CD4-positive, alpha-beta memory T cell (primary cell): ENCODE data around the gene ARL15. TPM values are rescaled to one million over a fixed set of nuclear protein-coding genes. Genes with fewer than 3 reads are reported as not detected.

Experiments used
- CTCF ChIA-PET: fragments of 350-600 bp; sonication (Branson Sonifier 250); formaldehyde crosslinking; loops from one replicate; lab custom pipeline; 2021; ENCODE audit warnings: inconsistent platforms; ENCODE audit not compliant: partially characterized antibody; lab: Charles Lee
- POLR2A ChIA-PET: fragments of 350-600 bp; sonication (Branson Sonifier 250); formaldehyde crosslinking; loops from one replicate; lab custom pipeline; 2021; ENCODE audit not compliant: partially characterized antibody; lab: Charles Lee
- DNase-seq, 5 donors: peaks; one replicate each; pipeline versions ENCODE4 v3.0.0 to v3.0.0-alpha.2; 2020 to 2022; ENCODE audit warnings: mixed read lengths in 1 of 5
- H3K27ac ChIP-seq: one replicate; pipeline ENCODE4 v1.7.0; 2013; ENCODE audit warnings: low read depth, low read length
- H3K27me3 ChIP-seq: 2 replicates; pipeline ENCODE4 v1.7.0; 2013; ENCODE audit warnings: mild to moderate bottlenecking, low read length, moderate library complexity; ENCODE audit not compliant: insufficient read depth
- H3K36me3 ChIP-seq: 2 replicates; pipeline ENCODE4 v1.7.0; 2013; ENCODE audit warnings: mild to moderate bottlenecking, low read length, moderate library complexity; ENCODE audit not compliant: insufficient read depth
- H3K4me1 ChIP-seq: 2 replicates; pipeline ENCODE4 v1.7.0; 2013; ENCODE audit warnings: mild to moderate bottlenecking, low read length, moderate library complexity; ENCODE audit not compliant: insufficient read depth
- H3K4me3 ChIP-seq, 2 donors: one replicate each; pipeline ENCODE4 v1.7.0; 2013; ENCODE audit warnings: low read length in 2 of 2, mild to moderate bottlenecking in 1 of 2
- H3K9me3 ChIP-seq, 2 donors: one replicate each; pipeline ENCODE4 v1.7.0; 2013; ENCODE audit warnings: low read length in 2 of 2, control low read depth in 1 of 2; ENCODE audit not compliant: control insufficient read depth in 1 of 2
- H3K27ac Mint-ChIP-seq, 7 donors: one replicate each; pipeline ENCODE4 v1.8.0; 2020 to 2021; ENCODE audit warnings: mixed read lengths in 7 of 7, mild to moderate bottlenecking in 6 of 7, inconsistent platforms in 3 of 7, moderate library complexity in 3 of 7
- H3K27me3 Mint-ChIP-seq, 2 donors: one replicate each; pipeline ENCODE4 v1.8.0; 2020 to 2021; ENCODE audit warnings: mixed read lengths in 2 of 2
- H3K36me3 Mint-ChIP-seq, 2 donors: one replicate each; pipeline ENCODE4 v1.8.0; 2020 to 2021; ENCODE audit warnings: mixed read lengths in 2 of 2, inconsistent platforms in 1 of 2, mild to moderate bottlenecking in 1 of 2
- H3K4me1 Mint-ChIP-seq, 4 donors: one replicate each; pipeline ENCODE4 v1.8.0; 2020 to 2021; ENCODE audit warnings: mixed read lengths in 4 of 4, mild to moderate bottlenecking in 1 of 4
- H3K4me3 Mint-ChIP-seq, 8 donors: one replicate each; pipeline ENCODE4 v1.8.0; 2020 to 2021; ENCODE audit warnings: mixed read lengths in 8 of 8, mild to moderate bottlenecking in 7 of 8, moderate library complexity in 6 of 8, inconsistent platforms in 3 of 8
- H3K9me3 Mint-ChIP-seq, 8 donors: one replicate each; pipeline ENCODE4 v1.8.0; 2020 to 2021; ENCODE audit warnings: mixed read lengths in 8 of 8, mild to moderate bottlenecking in 5 of 8, inconsistent platforms in 3 of 8, moderate library complexity in 1 of 8
- intact Hi-C: fragments of 100-400 bp; cut with micrococcal nuclease; formaldehyde crosslinking; loops from one replicate; pipeline ENCODE4 v1.15.1; 2023
- polyA plus RNA-seq, 2 donors: library from polyadenylated mRNA; unstranded; fragments of 300-500 nt; fragmentation: Illumina TruSeq; gene quantifications; one replicate each; pipeline ENCODE4 v1.2.3, GENCODE V29; 2021
- total RNA-seq, 2 experiments: library from RNA; stranded (reverse); gene quantifications; one replicate each; pipeline ENCODE4 v1.2.3, GENCODE V29; 2021

Gene ARL15
- total and polyA plus RNA-seq, 4 experiments from 2014 or later = 14.0 to 29.8 (median 14.7) TPM

DNA sequence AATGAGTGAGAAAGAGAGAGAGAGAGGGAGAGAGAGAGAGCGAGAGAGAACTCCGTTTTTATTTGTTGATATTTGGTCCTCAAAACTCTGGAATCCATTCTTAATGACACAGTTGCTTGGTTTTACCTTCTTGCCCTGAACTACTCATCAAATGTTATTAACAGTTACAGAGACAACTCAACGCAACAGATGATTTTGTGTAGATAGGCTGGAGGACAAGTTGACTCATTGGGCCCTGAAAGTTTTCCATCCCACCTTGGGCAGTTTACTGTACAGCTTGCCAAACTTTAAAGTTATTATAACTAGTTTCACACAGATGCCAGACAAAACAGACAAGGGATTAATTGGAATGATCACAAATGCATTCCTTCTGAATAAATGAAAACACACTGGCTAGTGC, 339.9 kb downstream of the ARL15 start:
- Mint-ChIP-seq H3K27ac (peak overlapping the region in 1 of 7 donors; percentile 79), H3K4me1 (no peaks in the 10 kb centered on the region), H3K36me3 (peaks cover 20 to 49% of the 10 kb centered on the region in 2 donors), H3K9me3 (no peaks in the 10 kb centered on the region), H3K27me3 (no peaks in the 10 kb centered on the region), H3K4me3 (no peak overlapping the region)
- CTCF ChIA-PET = no interaction called here
- H3K4me1 ChIP-seq = no peaks in the 10 kb centered on the region
- intact Hi-C loops = no loop called here
- no peaks in the 10 kb centered on the region for H3K36me3 ChIP-seq
- POLR2A ChIA-PET = no interaction called here
- H3K9me3 ChIP-seq = no peaks in the 10 kb centered on the region
- H3K27me3 ChIP-seq = no peaks in the 10 kb centered on the region
- no peak for DNase-seq
- no peak overlapping the region for H3K4me3 ChIP-seq
- no peak overlapping the region for H3K27ac ChIP-seq

DNA sequence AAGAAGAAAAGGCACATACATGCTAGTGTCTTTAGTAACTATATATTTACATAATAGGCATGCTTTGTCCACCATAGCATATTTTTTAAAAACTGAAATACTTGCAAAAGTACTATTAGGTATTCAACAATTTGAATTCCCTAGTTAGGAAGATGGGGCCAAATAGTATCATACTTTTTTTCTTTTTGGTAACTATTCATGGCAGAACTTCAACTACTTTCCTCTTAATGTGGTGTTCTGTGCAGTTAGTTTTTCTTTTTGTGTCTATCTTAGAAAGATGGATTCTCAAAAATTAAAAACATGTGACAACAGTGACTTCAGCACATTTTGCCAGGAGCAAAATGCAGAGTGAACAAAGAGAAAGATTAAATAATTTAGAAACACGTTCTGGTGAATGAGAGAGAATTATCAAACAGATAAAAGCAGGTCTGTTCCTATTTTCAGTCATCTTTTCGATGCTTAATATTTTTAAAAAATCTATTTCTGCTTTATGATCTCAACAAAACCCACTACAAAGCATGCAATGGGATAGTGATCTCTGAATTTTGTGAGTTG, 341.1 kb downstream of the ARL15 start:
- ChIA-PET POLR2A (no interaction called here), CTCF (no interaction called here)
- H3K4me3 Mint-ChIP-seq = no peak overlapping the region

DNA sequence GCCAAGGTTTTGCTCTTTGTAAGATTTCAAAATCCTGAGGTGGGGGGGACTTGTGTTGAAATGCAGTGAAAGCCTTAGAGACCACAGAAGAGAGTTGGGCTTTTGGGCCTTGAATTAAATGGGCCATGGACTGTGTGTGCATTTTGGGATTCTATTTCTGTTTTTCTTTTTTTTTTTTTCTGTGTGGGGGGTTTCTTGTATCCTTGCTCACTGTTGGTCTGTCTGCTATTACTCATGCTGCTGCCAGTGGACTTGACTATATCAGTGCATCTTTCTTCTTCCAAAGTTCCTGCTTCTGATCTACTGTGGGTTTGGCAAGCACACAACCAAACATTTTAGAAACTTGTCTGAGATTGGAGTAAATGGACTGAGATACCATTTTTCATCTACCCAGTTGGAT, 344.9 kb downstream of the ARL15 start:
- H3K4me3 Mint-ChIP-seq = no peak overlapping the region

More for the DNA sequence above, 341.1 kb downstream of the ARL15 start:
- no peak for DNase-seq
- no peaks in the 10 kb centered on the region for H3K27me3 Mint-ChIP-seq
- intact Hi-C loops = no loop called here
- H3K4me1 ChIP-seq = no peaks in the 10 kb centered on the region
- no peaks in the 10 kb centered on the region for H3K27me3 ChIP-seq
- no peaks in the 10 kb centered on the region for H3K4me1 Mint-ChIP-seq
- H3K27ac Mint-ChIP-seq = no peak overlapping the region
- H3K4me3 ChIP-seq = no peak overlapping the region
- no peaks in the 10 kb centered on the region for H3K36me3 ChIP-seq
- H3K9me3 Mint-ChIP-seq = no peaks in the 10 kb centered on the region
- H3K27ac ChIP-seq = no peak overlapping the region
- H3K36me3 Mint-ChIP-seq = peaks cover 23 to 49% of the 10 kb centered on the region in 2 donors
- no peaks in the 10 kb centered on the region for H3K9me3 ChIP-seq

DNA sequence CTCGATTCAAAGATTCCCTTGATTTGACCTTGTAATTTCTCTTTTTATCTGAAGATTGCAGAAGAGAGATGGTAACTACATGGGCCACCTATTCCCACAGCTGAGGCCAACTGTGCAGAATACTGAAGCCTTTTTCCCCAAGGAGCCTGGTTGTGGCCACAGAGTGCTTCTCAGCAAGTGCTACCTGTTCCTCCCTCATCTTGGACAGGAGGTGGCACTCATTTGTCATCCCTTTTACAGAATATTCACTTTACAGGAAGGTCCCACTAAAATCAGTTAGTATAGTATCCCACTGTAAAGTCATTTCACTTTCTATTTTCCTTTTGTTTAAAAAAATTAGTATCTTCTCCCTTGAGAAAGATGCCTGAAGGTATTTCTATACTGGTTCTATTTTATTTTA, 346.4 kb downstream of the ARL15 start:
- Mint-ChIP-seq H3K36me3 (peaks cover 39 to 50% of the 10 kb centered on the region in 2 donors), H3K4me1 (no peaks in the 10 kb centered on the region), H3K4me3 (no peak overlapping the region), H3K9me3 (peaks cover 0 to 8% (median 3%) of the 10 kb centered on the region in 8 donors), H3K27ac (no peak overlapping the region), H3K27me3 (no peaks in the 10 kb centered on the region)
- ChIA-PET POLR2A (no interaction called here), CTCF (no interaction called here)
- H3K4me1 ChIP-seq = no peaks in the 10 kb centered on the region
- H3K4me3 ChIP-seq = no peak overlapping the region
- intact Hi-C loops = no loop called here
- H3K27ac ChIP-seq = no peak overlapping the region
- no peaks in the 10 kb centered on the region for H3K36me3 ChIP-seq
- H3K9me3 ChIP-seq = no peaks in the 10 kb centered on the region
- H3K27me3 ChIP-seq = no peaks in the 10 kb centered on the region
- no peak for DNase-seq

More for the DNA sequence above, 344.9 kb downstream of the ARL15 start:
- Mint-ChIP-seq H3K4me1 (no peaks in the 10 kb centered on the region), H3K27ac (no peak overlapping the region), H3K9me3 (peaks cover 0 to under 1% (median 0%) of the 10 kb centered on the region in 8 donors), H3K27me3 (no peaks in the 10 kb centered on the region), H3K36me3 (peaks cover 29 to 48% of the 10 kb centered on the region in 2 donors)
- Histone ChIP-seq H3K36me3 (no peaks in the 10 kb centered on the region), H3K4me3 (no peak overlapping the region), H3K27ac (no peak overlapping the region), H3K4me1 (no peaks in the 10 kb centered on the region), H3K27me3 (no peaks in the 10 kb centered on the region), H3K9me3 (no peaks in the 10 kb centered on the region)
- no peak for DNase-seq
- POLR2A ChIA-PET = no interaction called here
- CTCF ChIA-PET = no interaction called here
- intact Hi-C loops = no loop called here

DNA sequence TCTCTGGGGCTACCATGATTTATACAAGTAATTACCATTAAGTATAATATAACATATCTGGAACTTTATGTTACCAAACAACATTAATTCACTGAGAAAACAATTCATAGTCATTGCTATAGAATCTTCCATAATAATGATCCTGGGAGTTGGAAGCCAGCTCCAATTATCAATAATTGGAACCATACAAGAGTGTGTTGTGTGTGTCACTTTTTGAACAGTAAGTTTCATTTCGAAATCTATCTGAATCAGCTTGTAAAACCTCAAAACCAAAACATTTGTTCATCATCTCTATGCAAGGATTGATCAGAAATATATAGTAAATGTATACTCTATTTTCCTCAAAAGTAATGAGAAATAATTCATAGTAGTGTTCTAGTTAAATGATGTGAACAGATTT, 348.1 kb downstream of the ARL15 start:
- Histone ChIP-seq H3K36me3 (no peaks in the 10 kb centered on the region), H3K4me1 (no peaks in the 10 kb centered on the region), H3K9me3 (no peaks in the 10 kb centered on the region), H3K27me3 (no peaks in the 10 kb centered on the region), H3K27ac (no peak overlapping the region), H3K4me3 (no peak overlapping the region)
- DNase-seq = no peak
- Mint-ChIP-seq H3K9me3 (peaks cover 0 to 20% (median 8%) of the 10 kb centered on the region in 8 donors), H3K4me1 (no peaks in the 10 kb centered on the region), H3K4me3 (no peak overlapping the region), H3K27me3 (no peaks in the 10 kb centered on the region), H3K27ac (no peak overlapping the region), H3K36me3 (peaks cover 36 to 53% of the 10 kb centered on the region in 2 donors)
- intact Hi-C loops = no loop called here
- ChIA-PET POLR2A (no interaction called here), CTCF (no interaction called here)

DNA sequence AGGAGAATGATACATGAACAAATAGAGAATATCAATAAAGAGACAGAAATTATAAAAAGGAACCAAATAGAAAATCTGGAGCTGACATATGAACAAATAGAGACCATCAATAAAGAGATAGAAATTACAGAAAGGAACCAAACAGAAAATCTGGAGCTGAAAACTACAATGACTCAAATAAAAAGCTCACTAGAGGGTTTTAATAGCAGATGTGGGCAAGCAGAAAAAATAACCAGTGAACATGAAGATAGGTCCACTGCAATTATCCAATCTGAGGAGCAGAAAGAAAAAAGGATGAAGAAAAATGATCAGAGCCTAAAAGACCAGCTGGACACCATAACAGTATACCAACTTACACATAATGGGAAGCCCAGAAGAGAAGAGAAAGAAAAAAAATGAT, 353.7 kb downstream of the ARL15 start:
- Histone ChIP-seq H3K4me1 (no peaks in the 10 kb centered on the region), H3K9me3 (no peaks in the 10 kb centered on the region), H3K36me3 (no peaks in the 10 kb centered on the region), H3K4me3 (no peak overlapping the region), H3K27ac (no peak overlapping the region), H3K27me3 (no peaks in the 10 kb centered on the region)
- Mint-ChIP-seq H3K36me3 (peaks cover 38 to 60% of the 10 kb centered on the region in 2 donors), H3K9me3 (peaks cover 4 to 36% (median 20%) of the 10 kb centered on the region in 8 donors), H3K4me1 (peaks cover 0 to 2% (median 0%) of the 10 kb centered on the region in 4 donors), H3K4me3 (peak overlapping the region in 1 of 8 donors; percentile 16), H3K27ac (no peak overlapping the region), H3K27me3 (no peaks in the 10 kb centered on the region)
- ChIA-PET CTCF (interaction anchor here (0.9 kb wide), 1 partner anchor 16 kb away, joined by 3 read pairs; no protein-coding TSS in a partner anchor), POLR2A (no interaction called here)
- intact Hi-C loops = no loop called here
- no peak for DNase-seq

DNA sequence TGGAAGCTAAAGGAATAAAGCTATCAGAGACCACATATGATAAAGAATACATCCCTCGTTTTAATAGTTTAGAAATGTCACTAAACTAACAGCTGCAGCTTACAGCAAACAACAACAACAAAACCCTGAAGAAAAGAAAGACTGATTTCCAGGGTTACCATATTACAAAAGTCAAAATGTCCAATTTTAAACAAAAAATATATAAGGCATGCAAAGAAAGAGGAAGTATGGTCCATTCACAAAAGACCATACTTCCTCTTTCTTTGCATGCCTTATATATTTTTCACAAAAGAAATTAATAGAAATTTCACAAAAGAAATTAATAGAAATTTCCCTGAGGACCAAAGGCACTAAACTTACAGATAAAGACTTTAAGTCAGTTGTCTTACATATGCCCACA, 354.2 kb downstream of the ARL15 start:
- Mint-ChIP-seq H3K4me3 (no peak overlapping the region), H3K9me3 (peaks cover 4 to 36% (median 20%) of the 10 kb centered on the region in 8 donors), H3K36me3 (peaks cover 38 to 61% of the 10 kb centered on the region in 2 donors), H3K27me3 (no peaks in the 10 kb centered on the region), H3K27ac (no peak overlapping the region), H3K4me1 (peaks cover 0 to 2% (median 0%) of the 10 kb centered on the region in 4 donors)
- POLR2A ChIA-PET = no interaction called here
- Histone ChIP-seq H3K27ac (no peak overlapping the region), H3K4me1 (no peaks in the 10 kb centered on the region), H3K4me3 (no peak overlapping the region), H3K9me3 (no peaks in the 10 kb centered on the region), H3K36me3 (no peaks in the 10 kb centered on the region), H3K27me3 (no peaks in the 10 kb centered on the region)
- intact Hi-C loops = no loop called here
- DNase-seq = no peak
- CTCF ChIA-PET = interaction anchor here (0.9 kb wide), 1 partner anchor 15 kb away, joined by 3 read pairs; no protein-coding TSS in a partner anchor
